OCI-LY7 (cell line): ENCODE results near the gene PLXNA4. TPM values are rescaled to one million over a fixed set of nuclear protein-coding genes. Genes with fewer than 3 reads are reported as not detected.

Source experiments
- BruUV-seq: library from RNA; stranded (reverse); fragments of 400-500 nt; replicated peaks from 2 replicates; lab custom pipeline; 2021; lab: Mats Ljungman, UMichigan
- CTCF ChIA-PET: fragments of 300-600 bp; sonication (Branson Sonifier 250); formaldehyde crosslinking; loops from one replicate; lab custom pipeline; 2022; ENCODE audit warnings: antibody characterized with exemption; ENCODE audit not compliant: unreplicated experiment; lab: Charles Lee
- POLR2A ChIA-PET: fragments of 300-600 bp; sonication (Branson Sonifier 250); formaldehyde crosslinking; loops from one replicate; lab custom pipeline; 2022; ENCODE audit warnings: antibody characterized with exemption; lab: Charles Lee
- DNase-seq: peaks from one replicate; pipeline ENCODE4 v3.0.0-alpha.2; 2015; ENCODE audit warnings: low spot score
- H2AFZ ChIP-seq: fragments of 200-600 bp; sonication (generic), shearing (Covaris generic); 2 replicates; pipeline ENCODE4 v1.6.1; 2014; ENCODE audit warnings: mild to moderate bottlenecking, antibody characterized with exemption, low read length, moderate library complexity
- H3K27ac ChIP-seq: fragments of 200-600 bp; sonication (generic); 2 replicates; pipeline ENCODE4 v1.5.1; 2014; ENCODE audit warnings: mixed run types, low read depth, mild to moderate bottlenecking, moderate library complexity, low read length, inconsistent platforms; ENCODE audit not compliant: poor library complexity, severe bottlenecking
- H3K36me3 ChIP-seq: fragments of 200-600 bp; sonication (generic); 2 replicates; pipeline ENCODE4 v1.6.1; 2014; ENCODE audit warnings: mild to moderate bottlenecking, antibody characterized with exemption, low read length, moderate library complexity, mixed read lengths; ENCODE audit not compliant: insufficient read depth
- H3K4me1 ChIP-seq: fragments of 200-600 bp; sonication (generic); 2 replicates; pipeline ENCODE4 v1.5.1; 2014; ENCODE audit warnings: mild to moderate bottlenecking, low read length; ENCODE audit not compliant: insufficient read depth, poor library complexity, severe bottlenecking
- H3K4me2 ChIP-seq: fragments of 200-600 bp; sonication (generic); 2 replicates; pipeline ENCODE4 v1.6.1; 2014; ENCODE audit warnings: mild to moderate bottlenecking, low read length
- H3K4me3 ChIP-seq: fragments of 200-600 bp; sonication (generic); 2 replicates; pipeline ENCODE4 v1.5.1; 2014; ENCODE audit warnings: mild to moderate bottlenecking, low read depth, low read length; ENCODE audit not compliant: poor library complexity, severe bottlenecking
- H3K79me2 ChIP-seq: fragments of 200-600 bp; sonication (generic); 2 replicates; pipeline ENCODE4 v1.6.1; 2016; ENCODE audit warnings: low read depth, mild to moderate bottlenecking, low read length, moderate library complexity, mixed read lengths; ENCODE audit not compliant: insufficient read depth
- H3K9me2 ChIP-seq: fragments of 200-600 bp; sonication (generic); 2 replicates; pipeline ENCODE4 v1.6.1; 2016; ENCODE audit warnings: mild to moderate bottlenecking, low read length, mixed read lengths; ENCODE audit not compliant: insufficient read depth
- H3K9me3 ChIP-seq: fragments of 200-600 bp; sonication (generic); 2 replicates; pipeline ENCODE4 v1.6.1; 2014; ENCODE audit warnings: mild to moderate bottlenecking, mixed run types, low read length, mixed read lengths
- H4K20me1 ChIP-seq: fragments of 200-600 bp; sonication (generic); 2 replicates; pipeline ENCODE4 v1.6.1; 2014; ENCODE audit warnings: mild to moderate bottlenecking, antibody characterized with exemption, low read length, moderate library complexity, mixed read lengths; ENCODE audit not compliant: insufficient read depth
- EZH2phosphoT487 ChIP-seq: fragments of 200-600 bp; sonication (generic); IDR thresholded peaks from 2 replicates; pipeline ENCODE4 v1.6.1; 2018; ENCODE audit warnings: low read depth, borderline replicate concordance, mild to moderate bottlenecking, mixed run types, antibody characterized with exemption, low read length, moderate library complexity, mixed read lengths
- intact Hi-C: fragments of 100-400 bp; cut with micrococcal nuclease; formaldehyde crosslinking; loops from one replicate; pipeline ENCODE4 v1.10.0; 2022; ENCODE audit not compliant: unreplicated experiment
- total RNA-seq, 2 experiments: library from RNA; depleted of rRNA in 1 of 2; stranded (reverse); fragments of >200 nt in 1 of 2; shearing (Covaris generic) in 1 of 2; gene quantifications; 2 replicates each; pipeline ENCODE4 v1.2.3, GENCODE V29; 2014 to 2022
- TF ChIP-seq, protein P1 (sequence below): fragments of 200-600 bp; sonication (generic); conservative IDR thresholded peaks from 2 replicates; pipeline ENCODE4 v1.5.1; 2014; ENCODE audit warnings: mild to moderate bottlenecking, antibody characterized with exemption, low read length, moderate library complexity, mixed read lengths

The PLXNA4 gene
- total RNA-seq, 2 experiments from 2014 or later = not detected

DNA sequence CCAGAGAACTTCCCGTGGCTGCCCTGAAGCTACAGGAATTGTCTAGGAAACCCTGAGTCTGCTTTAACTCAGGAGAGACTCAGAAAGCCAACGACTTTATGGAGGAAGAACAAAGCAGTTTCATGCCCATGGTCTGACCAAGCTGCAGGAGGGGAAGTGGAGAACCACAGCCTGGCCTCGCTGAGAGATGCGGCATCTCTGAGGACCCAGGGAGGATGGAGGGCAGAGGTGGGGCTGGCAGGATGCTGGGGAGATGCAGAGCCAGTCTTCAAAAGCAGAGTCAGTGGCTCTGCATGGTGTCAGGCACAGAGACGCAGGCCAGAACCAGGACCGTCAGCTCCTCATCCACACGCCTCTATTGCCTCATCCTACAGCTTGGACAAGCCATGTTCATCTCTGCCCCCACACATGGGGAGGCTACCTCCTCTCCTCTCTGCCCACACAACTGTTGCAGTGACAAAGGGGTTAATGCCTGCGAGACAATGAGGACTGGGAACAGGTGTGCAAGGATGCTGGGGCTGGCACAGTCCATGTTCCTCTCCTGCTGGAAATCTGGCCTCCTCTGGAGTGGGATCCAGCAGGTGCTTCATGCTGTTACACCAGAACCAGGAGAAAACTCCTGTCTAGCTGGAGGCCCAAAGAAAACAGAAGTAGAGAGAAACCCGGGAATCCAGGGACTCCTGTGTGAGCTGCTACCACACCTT is 267.0 kb downstream of the PLXNA4 start:
- H2AFZ ChIP-seq = no peak overlapping the region
- H3K36me3 ChIP-seq = no peaks in the 10 kb centered on the region
- ChIA-PET CTCF (no interaction called here), POLR2A (interaction anchor here (0.6 to 0.7 kb wide), 2 partner anchors 833 to 1420 kb away, joined by 3 read pairs; no protein-coding TSS in a partner anchor)
- no peaks in the 10 kb centered on the region for H3K79me2 ChIP-seq
- intact Hi-C loops = no loop called here
- no peak overlapping the region for H3K4me3 ChIP-seq
- H3K4me2 ChIP-seq = no peak overlapping the region
- no TSS peak for BruUV-seq
- no peak overlapping the region for H3K27ac ChIP-seq
- H3K9me3 ChIP-seq = no peaks in the 10 kb centered on the region
- H3K9me2 ChIP-seq = no peaks in the 10 kb centered on the region
- no peaks in the 10 kb centered on the region for H3K4me1 ChIP-seq
- no peak for TF ChIP-seq EZH2phosphoT487
- TF ChIP-seq, protein P1, sequence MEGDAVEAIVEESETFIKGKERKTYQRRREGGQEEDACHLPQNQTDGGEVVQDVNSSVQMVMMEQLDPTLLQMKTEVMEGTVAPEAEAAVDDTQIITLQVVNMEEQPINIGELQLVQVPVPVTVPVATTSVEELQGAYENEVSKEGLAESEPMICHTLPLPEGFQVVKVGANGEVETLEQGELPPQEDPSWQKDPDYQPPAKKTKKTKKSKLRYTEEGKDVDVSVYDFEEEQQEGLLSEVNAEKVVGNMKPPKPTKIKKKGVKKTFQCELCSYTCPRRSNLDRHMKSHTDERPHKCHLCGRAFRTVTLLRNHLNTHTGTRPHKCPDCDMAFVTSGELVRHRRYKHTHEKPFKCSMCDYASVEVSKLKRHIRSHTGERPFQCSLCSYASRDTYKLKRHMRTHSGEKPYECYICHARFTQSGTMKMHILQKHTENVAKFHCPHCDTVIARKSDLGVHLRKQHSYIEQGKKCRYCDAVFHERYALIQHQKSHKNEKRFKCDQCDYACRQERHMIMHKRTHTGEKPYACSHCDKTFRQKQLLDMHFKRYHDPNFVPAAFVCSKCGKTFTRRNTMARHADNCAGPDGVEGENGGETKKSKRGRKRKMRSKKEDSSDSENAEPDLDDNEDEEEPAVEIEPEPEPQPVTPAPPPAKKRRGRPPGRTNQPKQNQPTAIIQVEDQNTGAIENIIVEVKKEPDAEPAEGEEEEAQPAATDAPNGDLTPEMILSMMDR = no peak
- no peak for DNase-seq
- H4K20me1 ChIP-seq = no peaks in the 10 kb centered on the region; the same call in 1 of the 2 replicates

DNA sequence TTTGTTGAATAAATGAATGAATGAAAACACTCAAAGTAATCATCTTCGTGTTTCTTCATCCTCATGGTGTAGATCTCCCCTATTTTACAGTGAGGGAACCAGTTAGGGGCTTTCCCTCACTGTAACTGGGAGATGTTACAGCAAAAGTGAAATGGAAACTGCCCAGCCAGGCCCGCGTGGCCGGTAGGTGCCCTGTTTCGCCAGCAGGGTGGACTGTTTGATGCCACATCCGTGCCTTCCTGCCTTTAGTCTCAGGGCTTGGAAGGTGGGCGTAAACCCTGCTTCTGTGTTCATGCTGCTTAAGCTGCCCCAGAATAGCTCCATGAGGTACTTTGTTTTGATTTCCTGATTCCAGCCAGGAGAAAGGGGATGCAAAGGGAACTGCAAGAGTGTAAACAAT is 268.8 kb downstream of the PLXNA4 start:
- no TSS peak for BruUV-seq
- TF ChIP-seq, protein P1 = no peak
- TF ChIP-seq EZH2phosphoT487 = no peak
- no peak for DNase-seq
- ChIA-PET POLR2A (no interaction called here), CTCF (no interaction called here)
- no peaks in the 10 kb centered on the region for H4K20me1 ChIP-seq
- no peak overlapping the region for H3K4me2 ChIP-seq
- H2AFZ ChIP-seq = no peak overlapping the region
- intact Hi-C loops = no loop called here
- H3K4me3 ChIP-seq = no peak overlapping the region
- no peaks in the 10 kb centered on the region for H3K4me1 ChIP-seq
- no peaks in the 10 kb centered on the region for H3K36me3 ChIP-seq
- no peak overlapping the region for H3K27ac ChIP-seq
- no peaks in the 10 kb centered on the region for H3K9me2 ChIP-seq
- H3K9me3 ChIP-seq = no peaks in the 10 kb centered on the region
- H3K79me2 ChIP-seq = no peaks in the 10 kb centered on the region

DNA sequence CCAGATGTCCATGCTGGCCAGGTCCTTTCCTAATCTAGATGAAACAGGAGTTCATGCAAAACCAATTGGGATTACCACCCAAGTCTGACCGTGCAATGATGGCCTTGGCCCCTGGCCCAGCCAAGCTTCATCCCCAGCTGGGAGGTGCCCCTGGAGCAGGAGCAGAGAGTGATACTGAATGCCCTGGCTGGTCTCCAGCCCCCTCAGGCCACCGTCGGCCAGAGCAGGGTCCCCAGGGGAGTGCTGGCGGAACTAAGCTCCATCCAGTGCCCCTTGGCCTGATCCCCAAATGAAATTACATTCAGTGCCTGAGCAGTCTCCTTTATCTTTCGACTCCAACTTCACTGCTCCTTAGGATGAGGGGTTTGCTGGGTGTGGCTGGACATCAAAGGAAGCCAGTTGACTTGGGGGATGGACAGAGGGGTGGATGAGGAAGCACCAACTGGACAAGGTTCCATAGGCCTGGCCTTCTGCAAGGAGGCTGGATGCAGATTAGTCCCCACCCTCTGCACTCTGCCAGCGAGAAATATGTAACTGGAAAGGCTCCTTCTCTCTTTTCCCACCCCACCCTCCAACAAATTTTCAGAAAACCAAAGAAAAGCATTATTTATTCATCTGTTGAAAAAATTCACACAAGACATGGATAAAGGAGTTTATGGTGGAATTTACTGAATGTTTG is 275.5 kb downstream of the PLXNA4 start:
- H3K79me2 ChIP-seq = no peaks in the 10 kb centered on the region
- no peaks in the 10 kb centered on the region for H3K4me1 ChIP-seq
- intact Hi-C loops = no loop called here
- no peaks in the 10 kb centered on the region for H3K9me2 ChIP-seq
- BruUV-seq = no TSS peak
- no peaks in the 10 kb centered on the region for H3K9me3 ChIP-seq
- no peaks in the 10 kb centered on the region for H3K36me3 ChIP-seq
- H3K4me3 ChIP-seq = no peak overlapping the region
- no peak for TF ChIP-seq EZH2phosphoT487
- TF ChIP-seq, protein P1 = no peak
- ChIA-PET POLR2A (no interaction called here), CTCF (interaction anchor here (0.5 kb wide), 1 partner anchor 580 kb away, joined by 3 read pairs; no protein-coding TSS in a partner anchor)
- no peak overlapping the region for H3K27ac ChIP-seq
- DNase-seq = no peak
- no peak overlapping the region for H2AFZ ChIP-seq
- H4K20me1 ChIP-seq = no peaks in the 10 kb centered on the region
- H3K4me2 ChIP-seq = no peak overlapping the region
